GM12801 (cell line): ENCODE measurements around the gene CDYL2.

Experiments
- TF ChIP-seq, protein P1 (sequence below): IDR thresholded peaks from one replicate; pipeline ENCODE4 v1.5.1; 2011; ENCODE audit warnings: control low read depth; ENCODE audit not compliant: insufficient read length; ENCODE audit errors: extremely low read depth

The CDYL2 gene

GRCh38 chr16:80604600-80605355 lies 199.6 kb downstream of the CDYL2 start:
- TF ChIP-seq, protein P1, sequence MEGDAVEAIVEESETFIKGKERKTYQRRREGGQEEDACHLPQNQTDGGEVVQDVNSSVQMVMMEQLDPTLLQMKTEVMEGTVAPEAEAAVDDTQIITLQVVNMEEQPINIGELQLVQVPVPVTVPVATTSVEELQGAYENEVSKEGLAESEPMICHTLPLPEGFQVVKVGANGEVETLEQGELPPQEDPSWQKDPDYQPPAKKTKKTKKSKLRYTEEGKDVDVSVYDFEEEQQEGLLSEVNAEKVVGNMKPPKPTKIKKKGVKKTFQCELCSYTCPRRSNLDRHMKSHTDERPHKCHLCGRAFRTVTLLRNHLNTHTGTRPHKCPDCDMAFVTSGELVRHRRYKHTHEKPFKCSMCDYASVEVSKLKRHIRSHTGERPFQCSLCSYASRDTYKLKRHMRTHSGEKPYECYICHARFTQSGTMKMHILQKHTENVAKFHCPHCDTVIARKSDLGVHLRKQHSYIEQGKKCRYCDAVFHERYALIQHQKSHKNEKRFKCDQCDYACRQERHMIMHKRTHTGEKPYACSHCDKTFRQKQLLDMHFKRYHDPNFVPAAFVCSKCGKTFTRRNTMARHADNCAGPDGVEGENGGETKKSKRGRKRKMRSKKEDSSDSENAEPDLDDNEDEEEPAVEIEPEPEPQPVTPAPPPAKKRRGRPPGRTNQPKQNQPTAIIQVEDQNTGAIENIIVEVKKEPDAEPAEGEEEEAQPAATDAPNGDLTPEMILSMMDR, result no peak

DNA sequence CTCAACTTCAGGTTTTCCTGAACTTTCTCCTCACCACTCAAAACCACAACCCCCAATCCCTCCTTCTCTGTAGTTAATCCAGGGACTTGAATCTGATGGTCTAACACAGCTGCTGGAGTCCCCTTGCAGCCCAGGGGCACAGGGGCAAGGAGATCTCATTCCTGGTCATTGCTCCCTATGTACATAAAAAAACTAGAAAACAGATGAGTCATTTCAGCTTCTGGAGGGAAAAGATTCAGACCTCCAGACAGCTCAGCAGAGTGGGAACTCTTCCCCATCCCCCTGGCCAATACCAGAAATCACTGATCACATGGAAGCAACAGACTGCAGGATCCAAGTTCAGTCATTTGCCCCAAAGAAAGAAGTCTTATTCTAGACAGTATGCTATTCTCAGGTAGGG lies 201.5 kb downstream of the CDYL2 start:
- TF ChIP-seq, protein P1, result no peak

GRCh38 chr16:80601182-80601581 lies 203.2 kb downstream of the CDYL2 start:
- TF ChIP-seq, protein P1, result no peak

DNA sequence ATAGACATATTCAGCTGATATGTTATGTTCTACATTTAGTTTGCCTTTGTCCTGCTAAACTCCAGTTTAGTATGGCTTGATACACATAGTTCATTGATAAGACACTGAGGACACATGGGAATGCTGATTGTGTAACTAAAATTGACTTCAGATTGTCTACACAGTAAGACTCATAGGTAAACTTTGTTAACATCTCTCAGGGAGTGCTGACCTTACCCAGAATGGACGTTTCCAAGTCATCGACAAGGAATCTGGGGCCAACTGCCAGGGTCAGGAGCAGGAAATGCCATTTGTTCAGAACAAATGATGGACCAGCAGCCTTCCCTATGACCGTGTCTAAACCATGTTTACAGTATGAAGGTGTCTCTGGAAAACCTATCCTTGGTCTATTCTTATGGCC lies 204.9 kb downstream of the CDYL2 start:
- TF ChIP-seq, protein P1, result no peak

GRCh38 chr16:80596507-80597207 lies 207.7 kb downstream of the CDYL2 start:
- TF ChIP-seq, protein P1, result no peak

DNA sequence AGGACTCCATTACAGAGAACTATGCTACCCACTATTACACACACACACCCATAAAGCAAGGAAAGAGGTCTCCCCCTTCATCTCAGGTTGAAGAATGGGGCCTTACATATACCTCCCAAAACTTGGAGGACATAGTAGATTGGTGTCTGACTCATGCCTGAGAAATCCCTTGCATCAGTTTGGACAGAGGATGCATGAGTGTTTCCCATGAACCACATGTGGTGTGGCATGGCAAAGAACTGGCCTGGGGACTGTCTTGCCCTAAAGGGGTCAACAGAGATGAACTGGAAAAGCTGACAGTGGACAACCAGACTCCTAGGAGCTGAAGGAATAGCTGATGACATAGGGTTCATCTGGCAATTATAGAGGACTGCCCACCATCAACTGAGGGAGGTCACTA lies 209.6 kb downstream of the CDYL2 start:
- TF ChIP-seq, protein P1, result no peak

GRCh38 chr16:80592273-80592672 lies 212.1 kb downstream of the CDYL2 start:
- TF ChIP-seq, protein P1, result no peak
